ENCODE measurements around the gene ACTMAP.
A peak's percentile ranks its signal among the peaks of the same experiment; 100 is the strongest.

The ACTMAP gene

DNA sequence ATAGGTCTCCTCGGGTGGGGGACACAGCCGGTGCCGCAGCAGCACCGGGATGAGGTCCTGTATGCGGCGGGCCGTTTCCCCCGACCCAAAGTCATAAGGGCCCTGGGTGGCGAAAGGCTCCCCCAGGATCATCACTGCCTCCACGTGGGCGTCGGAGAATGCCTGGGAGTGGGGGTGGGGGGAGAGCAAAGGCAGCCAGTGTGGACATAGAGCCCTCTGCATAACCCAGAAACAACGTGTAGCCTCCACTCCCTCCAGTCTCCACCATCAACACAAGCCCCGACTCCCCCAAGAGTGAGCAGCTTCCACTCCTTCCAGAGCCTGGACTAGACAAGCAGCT, 58.1 kb downstream of the ACTMAP start:
- CTCF ChIA-PET = no interaction called here
- TF ChIP-seq, protein P1, sequence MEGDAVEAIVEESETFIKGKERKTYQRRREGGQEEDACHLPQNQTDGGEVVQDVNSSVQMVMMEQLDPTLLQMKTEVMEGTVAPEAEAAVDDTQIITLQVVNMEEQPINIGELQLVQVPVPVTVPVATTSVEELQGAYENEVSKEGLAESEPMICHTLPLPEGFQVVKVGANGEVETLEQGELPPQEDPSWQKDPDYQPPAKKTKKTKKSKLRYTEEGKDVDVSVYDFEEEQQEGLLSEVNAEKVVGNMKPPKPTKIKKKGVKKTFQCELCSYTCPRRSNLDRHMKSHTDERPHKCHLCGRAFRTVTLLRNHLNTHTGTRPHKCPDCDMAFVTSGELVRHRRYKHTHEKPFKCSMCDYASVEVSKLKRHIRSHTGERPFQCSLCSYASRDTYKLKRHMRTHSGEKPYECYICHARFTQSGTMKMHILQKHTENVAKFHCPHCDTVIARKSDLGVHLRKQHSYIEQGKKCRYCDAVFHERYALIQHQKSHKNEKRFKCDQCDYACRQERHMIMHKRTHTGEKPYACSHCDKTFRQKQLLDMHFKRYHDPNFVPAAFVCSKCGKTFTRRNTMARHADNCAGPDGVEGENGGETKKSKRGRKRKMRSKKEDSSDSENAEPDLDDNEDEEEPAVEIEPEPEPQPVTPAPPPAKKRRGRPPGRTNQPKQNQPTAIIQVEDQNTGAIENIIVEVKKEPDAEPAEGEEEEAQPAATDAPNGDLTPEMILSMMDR (conservative IDR thresholded peaks at IDR 0.05; ENCODE audit: low read depth) = no peak
- H3K27ac ChIP-seq = peak overlapping the region; percentile 94
- POLR2A ChIA-PET (ENCODE audit: low non-redundant PET) = no interaction called here
- no peak for DNase-seq (ENCODE audit: low spot score)

DNA sequence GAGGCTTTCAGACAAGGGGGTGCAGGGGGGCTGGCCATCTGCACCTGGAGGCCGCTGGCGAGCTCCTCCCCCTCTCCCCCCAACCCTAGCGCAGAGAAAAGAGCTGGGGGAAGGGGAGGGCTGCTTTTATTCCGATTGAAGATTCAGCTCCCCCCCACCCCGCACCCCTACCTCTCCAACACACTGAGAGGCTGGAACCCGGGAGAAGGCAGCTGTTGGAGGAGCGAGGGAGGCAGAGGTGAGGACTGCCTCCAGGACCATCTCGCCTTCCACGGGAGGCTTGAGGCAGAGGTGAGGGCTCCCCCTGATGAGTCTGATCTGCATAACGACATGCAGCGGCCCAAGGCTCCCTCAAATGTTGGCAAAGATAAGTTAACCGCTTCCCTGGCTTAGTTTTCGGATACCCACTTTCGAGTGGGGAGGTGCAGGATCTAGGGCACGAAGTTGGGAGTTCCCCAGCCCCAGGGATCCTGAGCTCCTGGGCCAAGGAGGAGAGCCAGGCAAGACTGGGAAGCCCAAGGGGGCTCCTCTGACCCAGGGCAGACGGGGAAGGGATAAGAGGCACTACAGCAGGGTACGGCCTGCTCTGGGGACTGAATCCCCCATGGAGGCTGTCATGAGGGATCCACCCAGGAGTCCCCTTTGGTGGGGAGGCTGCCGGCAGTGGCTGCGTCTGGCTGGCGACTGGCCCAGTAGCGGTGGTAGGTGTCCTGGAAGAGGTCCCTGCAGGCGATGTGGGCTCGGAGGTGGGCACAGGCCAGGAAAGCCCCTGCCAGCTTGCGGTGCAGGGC, 58.7 kb downstream of the ACTMAP start:
- no peak for DNase-seq (ENCODE audit: low spot score)
- CTCF ChIA-PET = interaction anchor here (1.0 kb wide), 1 partner anchor 11 kb away, joined by 3 read pairs; no protein-coding TSS in a partner anchor
- H3K27ac ChIP-seq = peak overlapping the region; percentile 94

More for the DNA sequence above, 58.7 kb downstream of the ACTMAP start:
- TF ChIP-seq, protein P1 (conservative IDR thresholded peaks at IDR 0.05; ENCODE audit: low read depth) = no peak
- POLR2A ChIA-PET (ENCODE audit: low non-redundant PET) = interaction anchor here (0.5 kb wide), 1 partner anchor 79 kb away, joined by 3 read pairs; no protein-coding TSS in a partner anchor
